Measurements from ENCODE around the gene DNAH17. TPM values are rescaled to one million over a fixed set of nuclear protein-coding genes. Genes with fewer than 3 reads are reported as not detected.

DNAH17 gene
- total RNA-seq, 1 donor from 2014 or later, result 2.0 TPM

DNA sequence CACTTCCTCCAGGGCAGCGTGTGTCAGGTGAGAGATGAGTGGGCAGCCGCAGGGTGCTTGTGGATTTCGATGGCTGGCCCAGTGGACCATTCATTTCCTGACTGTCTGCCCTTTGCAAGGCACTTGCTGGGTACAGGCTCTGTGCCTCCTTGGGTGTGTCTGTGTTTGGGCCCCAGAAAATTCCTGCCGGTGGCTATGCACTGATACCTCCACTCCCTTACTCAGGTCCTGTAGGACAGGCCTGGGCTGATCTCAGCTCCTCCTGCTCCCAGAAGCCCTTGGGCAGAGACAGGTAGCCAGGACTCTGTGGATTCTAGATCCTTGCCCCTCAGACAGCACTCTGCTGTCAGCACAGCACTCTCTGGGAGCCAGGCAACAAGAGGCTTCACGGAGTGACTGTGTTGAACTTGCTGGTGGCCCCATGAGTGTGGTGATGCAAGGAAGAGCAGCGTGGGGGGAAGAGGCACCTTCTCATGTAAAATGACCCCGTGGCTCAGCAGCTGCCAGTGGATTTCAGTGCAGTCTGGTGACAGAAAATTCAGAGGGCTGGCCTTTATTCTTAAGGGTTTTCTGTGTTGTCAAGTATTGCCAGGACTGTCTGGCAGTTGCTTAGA is 169.7 kb downstream of the DNAH17 start:
- no peaks in the 10 kb centered on the region for H3K27me3 ChIP-seq
- H3K36me3 ChIP-seq, result peaks cover 0 to 28% of the 10 kb centered on the region in 2 donors
- no peaks in the 10 kb centered on the region for H3K9me3 ChIP-seq
- no peak overlapping the region for H3K27ac ChIP-seq
- TF ChIP-seq, protein P1, sequence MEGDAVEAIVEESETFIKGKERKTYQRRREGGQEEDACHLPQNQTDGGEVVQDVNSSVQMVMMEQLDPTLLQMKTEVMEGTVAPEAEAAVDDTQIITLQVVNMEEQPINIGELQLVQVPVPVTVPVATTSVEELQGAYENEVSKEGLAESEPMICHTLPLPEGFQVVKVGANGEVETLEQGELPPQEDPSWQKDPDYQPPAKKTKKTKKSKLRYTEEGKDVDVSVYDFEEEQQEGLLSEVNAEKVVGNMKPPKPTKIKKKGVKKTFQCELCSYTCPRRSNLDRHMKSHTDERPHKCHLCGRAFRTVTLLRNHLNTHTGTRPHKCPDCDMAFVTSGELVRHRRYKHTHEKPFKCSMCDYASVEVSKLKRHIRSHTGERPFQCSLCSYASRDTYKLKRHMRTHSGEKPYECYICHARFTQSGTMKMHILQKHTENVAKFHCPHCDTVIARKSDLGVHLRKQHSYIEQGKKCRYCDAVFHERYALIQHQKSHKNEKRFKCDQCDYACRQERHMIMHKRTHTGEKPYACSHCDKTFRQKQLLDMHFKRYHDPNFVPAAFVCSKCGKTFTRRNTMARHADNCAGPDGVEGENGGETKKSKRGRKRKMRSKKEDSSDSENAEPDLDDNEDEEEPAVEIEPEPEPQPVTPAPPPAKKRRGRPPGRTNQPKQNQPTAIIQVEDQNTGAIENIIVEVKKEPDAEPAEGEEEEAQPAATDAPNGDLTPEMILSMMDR (IDR thresholded peaks at IDR 0.05), result no peak
- TF ChIP-seq POLR2A (IDR thresholded peaks at IDR 0.05) (no peak), POLR2AphosphoS5 (IDR thresholded peaks at IDR 0.05; ENCODE audit: insufficient read depth in 1 of 2, low read depth in 1 of 2) (no peak)
- DNase-seq (ENCODE audit: extremely low spot score in 2 of 2), result no peak
- H3K4me1 ChIP-seq, result peaks cover 33% of the 10 kb centered on the region
- intact Hi-C loops (cut with DNase I), result no loop called here
- no peak overlapping the region for H3K4me3 ChIP-seq

DNA sequence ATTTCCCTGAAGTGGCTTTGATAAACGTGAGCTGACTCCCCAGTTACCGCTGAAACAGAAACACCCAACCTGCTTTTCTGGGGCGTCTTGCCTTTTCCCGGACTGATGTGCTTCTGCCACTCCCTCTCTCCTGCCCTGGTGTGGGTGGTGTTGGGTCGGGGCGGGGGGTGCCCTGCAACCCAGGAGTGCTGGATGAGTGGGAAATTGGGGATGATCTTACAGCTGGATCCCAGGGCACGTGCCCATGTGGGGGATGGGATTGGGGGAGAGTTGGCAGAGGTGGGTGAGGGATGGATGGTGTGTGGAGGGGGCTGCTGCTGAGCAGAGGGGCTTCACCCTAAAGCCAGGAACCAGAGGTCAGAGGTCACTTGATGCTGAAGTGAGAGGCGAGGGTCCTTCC is 170.3 kb downstream of the DNAH17 start:
- intact Hi-C loops (cut with DNase I), result no loop called here
- Histone ChIP-seq H3K27me3 (no peaks in the 10 kb centered on the region), H3K4me1 (peaks cover 33% of the 10 kb centered on the region), H3K4me3 (no peak overlapping the region), H3K27ac (no peak overlapping the region), H3K36me3 (peaks cover 0 to 29% of the 10 kb centered on the region in 2 donors), H3K9me3 (no peaks in the 10 kb centered on the region)
- no peak for DNase-seq (ENCODE audit: extremely low spot score in 2 of 2)
- TF ChIP-seq POLR2A (IDR thresholded peaks at IDR 0.05) (no peak), POLR2AphosphoS5 (IDR thresholded peaks at IDR 0.05; ENCODE audit: insufficient read depth in 1 of 2, low read depth in 1 of 2) (no peak)
- TF ChIP-seq, protein P1 (IDR thresholded peaks at IDR 0.05), result no peak

DNA sequence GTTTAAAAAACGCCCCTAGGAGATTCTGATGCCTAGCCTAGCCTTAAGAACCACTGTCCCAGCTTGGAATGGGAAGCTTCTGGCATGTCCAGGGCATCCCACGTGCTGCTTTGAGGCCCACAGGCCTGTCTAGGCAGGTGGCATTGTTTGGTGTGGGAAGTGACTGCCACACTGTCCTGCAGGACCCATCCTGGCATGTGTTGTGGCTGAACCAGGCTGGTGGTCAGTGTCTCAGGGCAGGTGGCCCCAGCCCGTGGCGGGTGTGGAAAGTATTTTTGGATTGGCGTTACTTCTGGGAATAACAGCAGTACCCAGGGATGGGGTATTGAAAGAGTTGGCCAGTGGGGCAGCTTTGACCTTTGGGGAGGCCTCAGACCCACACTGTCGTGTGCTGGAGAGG is 170.8 kb downstream of the DNAH17 start:
- Histone ChIP-seq H3K9me3 (no peaks in the 10 kb centered on the region), H3K36me3 (peaks cover 0 to 34% of the 10 kb centered on the region in 2 donors), H3K27ac (no peak overlapping the region), H3K4me1 (peaks cover 33% of the 10 kb centered on the region), H3K27me3 (no peaks in the 10 kb centered on the region), H3K4me3 (no peak overlapping the region)
- TF ChIP-seq, protein P1 (IDR thresholded peaks at IDR 0.05), result no peak
- TF ChIP-seq POLR2AphosphoS5 (IDR thresholded peaks at IDR 0.05; ENCODE audit: insufficient read depth in 1 of 2, low read depth in 1 of 2), result no peak
- no peak for TF ChIP-seq POLR2A (IDR thresholded peaks at IDR 0.05)
- DNase-seq (ENCODE audit: extremely low spot score in 2 of 2), result no peak
- intact Hi-C loops (cut with DNase I), result no loop called here

DNA sequence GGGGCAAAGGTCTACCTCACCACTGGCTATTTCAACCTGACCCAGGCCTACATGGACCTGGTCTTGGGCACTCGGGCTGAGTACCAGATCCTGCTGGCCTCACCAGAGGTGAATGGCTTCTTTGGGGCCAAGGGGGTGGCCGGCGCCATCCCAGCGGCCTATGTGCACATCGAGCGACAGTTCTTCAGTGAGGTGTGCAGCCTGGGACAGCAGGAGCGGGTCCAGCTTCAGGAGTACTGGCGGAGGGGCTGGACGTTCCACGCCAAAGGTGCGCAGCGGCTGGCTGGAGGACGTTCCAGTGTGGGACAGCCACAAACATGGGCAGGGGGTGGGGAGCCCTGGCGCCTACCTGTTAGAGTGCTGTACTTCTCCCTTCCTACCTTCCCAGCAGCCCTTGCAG is 173.4 kb downstream of the DNAH17 start:
- Histone ChIP-seq H3K4me3 (no peak overlapping the region), H3K27ac (no peak overlapping the region), H3K4me1 (peaks cover 22% of the 10 kb centered on the region), H3K9me3 (no peaks in the 10 kb centered on the region), H3K27me3 (no peaks in the 10 kb centered on the region), H3K36me3 (peaks cover 0 to 60% of the 10 kb centered on the region in 2 donors)
- TF ChIP-seq POLR2AphosphoS5 (IDR thresholded peaks at IDR 0.05; ENCODE audit: insufficient read depth in 1 of 2, low read depth in 1 of 2), result no peak
- TF ChIP-seq, protein P1 (IDR thresholded peaks at IDR 0.05), result no peak
- no peak for TF ChIP-seq POLR2A (IDR thresholded peaks at IDR 0.05)
- no peak for DNase-seq (ENCODE audit: extremely low spot score in 2 of 2)
- intact Hi-C loops (cut with DNase I), result no loop called here

DNA sequence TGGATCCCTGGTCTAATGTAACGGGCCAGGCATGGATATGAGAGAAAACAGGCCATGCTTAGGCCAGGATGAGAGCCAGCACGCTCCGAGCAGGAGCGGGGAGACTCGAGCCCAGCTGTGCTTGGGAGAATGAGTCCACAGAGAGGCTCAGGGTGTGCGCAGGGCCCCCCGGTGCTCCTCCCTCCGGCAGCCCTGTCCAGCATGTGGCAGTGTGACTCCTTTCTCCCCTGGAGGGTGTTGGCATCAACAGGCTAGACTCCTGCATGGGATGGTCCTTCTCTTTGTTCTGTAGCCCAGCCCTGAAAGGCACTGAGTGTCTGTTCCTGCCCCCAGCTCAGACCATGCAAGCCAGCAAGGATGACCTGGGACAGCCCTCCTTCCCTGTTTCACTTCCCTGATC is 175.3 kb downstream of the DNAH17 start:
- peaks cover 4% of the 10 kb centered on the region for H3K4me1 ChIP-seq
- H3K27ac ChIP-seq, result no peak overlapping the region
- H3K36me3 ChIP-seq, result peaks cover 0 to 71% of the 10 kb centered on the region in 2 donors
- DNase-seq (ENCODE audit: extremely low spot score in 2 of 2), result no peak
- H3K9me3 ChIP-seq, result no peaks in the 10 kb centered on the region
- no peak for TF ChIP-seq POLR2AphosphoS5 (IDR thresholded peaks at IDR 0.05; ENCODE audit: insufficient read depth in 1 of 2, low read depth in 1 of 2)
- no peak for TF ChIP-seq POLR2A (IDR thresholded peaks at IDR 0.05)
- TF ChIP-seq, protein P1 (IDR thresholded peaks at IDR 0.05), result no peak
- intact Hi-C loops (cut with DNase I), result no loop called here
- H3K27me3 ChIP-seq, result no peaks in the 10 kb centered on the region
- no peak overlapping the region for H3K4me3 ChIP-seq

Data from vagina (tissue), 2 donors.